IMR-90 (cell line): ENCODE results near the gene TBCD.

ENCODE experiments used
- BHLHE40 ChIP-seq: fragments of 150-350 bp; IDR thresholded peaks from 2 replicates; pipeline ENCODE4 v1.6.1; 2016; ENCODE audit warnings: mild to moderate bottlenecking, low read depth, low read length
- CEBPB ChIP-seq: IDR thresholded peaks from 2 replicates; pipeline ENCODE4 v1.6.1; 2012; ENCODE audit warnings: low read depth, low read length, improper control_type of control experiment
- NFE2L2 ChIP-seq: fragments of 150-350 bp; IDR thresholded peaks from 2 replicates; pipeline ENCODE4 v1.6.1; 2016; ENCODE audit warnings: low read depth, mild to moderate bottlenecking, low read length
- POLR2A ChIP-seq: IDR thresholded peaks from 2 replicates; pipeline ENCODE4 v1.6.1; 2012; ENCODE audit warnings: mild to moderate bottlenecking, low read depth, low read length
- RAD21 ChIP-seq: IDR thresholded peaks from 2 replicates; pipeline ENCODE4 v1.6.1; 2012; ENCODE audit warnings: low read length, improper control_type of control experiment
- RCOR1 ChIP-seq: IDR thresholded peaks from 2 replicates; pipeline ENCODE4 v1.6.1; 2012; ENCODE audit warnings: mild to moderate bottlenecking, low read length, improper control_type of control experiment; ENCODE audit not compliant: insufficient replicate concordance
- SMC3 ChIP-seq: fragments of 150-350 bp; IDR thresholded peaks from 2 replicates; pipeline ENCODE4 v1.6.1; 2016; ENCODE audit warnings: low read depth, mild to moderate bottlenecking, antibody characterized with exemption, low read length, moderate library complexity
- TF ChIP-seq, protein P1 (sequence below): conservative IDR thresholded peaks from 2 replicates; pipeline ENCODE4 v1.5.1; 2012; ENCODE audit warnings: mild to moderate bottlenecking, low read depth, low read length, improper control_type of control experiment
- TF ChIP-seq, protein P2 (sequence below): fragments of 150-350 bp; IDR thresholded peaks from 2 replicates; pipeline ENCODE4 v1.6.1; 2017; ENCODE audit warnings: mild to moderate bottlenecking, antibody characterized with exemption, low read length, low read depth

GRCh38 chr17:82740906-82741759 is 10.7 kb upstream of the TBCD start:
- no peak for TF ChIP-seq POLR2A
- TF ChIP-seq, protein P1, sequence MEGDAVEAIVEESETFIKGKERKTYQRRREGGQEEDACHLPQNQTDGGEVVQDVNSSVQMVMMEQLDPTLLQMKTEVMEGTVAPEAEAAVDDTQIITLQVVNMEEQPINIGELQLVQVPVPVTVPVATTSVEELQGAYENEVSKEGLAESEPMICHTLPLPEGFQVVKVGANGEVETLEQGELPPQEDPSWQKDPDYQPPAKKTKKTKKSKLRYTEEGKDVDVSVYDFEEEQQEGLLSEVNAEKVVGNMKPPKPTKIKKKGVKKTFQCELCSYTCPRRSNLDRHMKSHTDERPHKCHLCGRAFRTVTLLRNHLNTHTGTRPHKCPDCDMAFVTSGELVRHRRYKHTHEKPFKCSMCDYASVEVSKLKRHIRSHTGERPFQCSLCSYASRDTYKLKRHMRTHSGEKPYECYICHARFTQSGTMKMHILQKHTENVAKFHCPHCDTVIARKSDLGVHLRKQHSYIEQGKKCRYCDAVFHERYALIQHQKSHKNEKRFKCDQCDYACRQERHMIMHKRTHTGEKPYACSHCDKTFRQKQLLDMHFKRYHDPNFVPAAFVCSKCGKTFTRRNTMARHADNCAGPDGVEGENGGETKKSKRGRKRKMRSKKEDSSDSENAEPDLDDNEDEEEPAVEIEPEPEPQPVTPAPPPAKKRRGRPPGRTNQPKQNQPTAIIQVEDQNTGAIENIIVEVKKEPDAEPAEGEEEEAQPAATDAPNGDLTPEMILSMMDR: no peak
- TF ChIP-seq, protein P2, sequence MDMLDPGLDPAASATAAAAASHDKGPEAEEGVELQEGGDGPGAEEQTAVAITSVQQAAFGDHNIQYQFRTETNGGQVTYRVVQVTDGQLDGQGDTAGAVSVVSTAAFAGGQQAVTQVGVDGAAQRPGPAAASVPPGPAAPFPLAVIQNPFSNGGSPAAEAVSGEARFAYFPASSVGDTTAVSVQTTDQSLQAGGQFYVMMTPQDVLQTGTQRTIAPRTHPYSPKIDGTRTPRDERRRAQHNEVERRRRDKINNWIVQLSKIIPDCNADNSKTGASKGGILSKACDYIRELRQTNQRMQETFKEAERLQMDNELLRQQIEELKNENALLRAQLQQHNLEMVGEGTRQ: no peak
- no peak for TF ChIP-seq SMC3
- no peak for TF ChIP-seq RAD21
- no peak for TF ChIP-seq NFE2L2
- TF ChIP-seq BHLHE40: no peak
- no peak for TF ChIP-seq CEBPB
- no peak for TF ChIP-seq RCOR1
